ENCODE results near the gene ZNF470. TPM values are rescaled to one million over a fixed set of nuclear protein-coding genes. Genes with fewer than 3 reads are reported as not detected.

The ZNF470 gene
- 5.0 and 5.1 TPM in 2 replicates for total RNA-seq (2021)
- Bru-seq, nascent RNA: percentile 55 among the genes with signal in this experiment
- percentile 62 among the genes with signal in this experiment for BruChase-seq, experiment 1, labeled RNA remaining after a 2-hour chase
- percentile 56 among the genes with signal in this experiment for BruChase-seq, experiment 2, labeled RNA remaining after a 6-hour chase
- long read RNA-seq, partial matches to known transcripts: 1 of 7 reads
- long read RNA-seq, other reads (novel, unspliced or antisense): 6 of 7 reads

GRCh38 chr19:56567274-56568120 is at the start of gene ZNF470:
Gene ZNF470, plus strand, starts transcription at chr19:56567468. Its CDS starts 2,844 bp downstream, at chr19:56570312.
- H3K4me1 ChIP-seq (ENCODE audit: insufficient read depth, low read length, poor library complexity, severe bottlenecking): no peaks in the 10 kb centered on the region
- TF ChIP-seq CTCF (conservative IDR thresholded peaks at IDR 0.05; ENCODE audit: low read depth, low read length): no peak
- TF ChIP-seq EZH2 (IDR thresholded peaks at IDR 0.05; ENCODE audit: borderline replicate concordance, low read depth, low read length, poor library complexity, severe bottlenecking): no peak
- peak within 1 kb of the TSS; percentile 94 for H3K4me3 ChIP-seq (ENCODE audit: low read depth, low read length, poor library complexity, severe bottlenecking)
- ChIA-PET CTCF (no interaction called here), POLR2A (ENCODE audit: low non-redundant PET) (no interaction called here)
- peak; percentile 93 for DNase-seq (ENCODE audit: low spot score)
- no peaks in the 10 kb centered on the region for H3K27me3 ChIP-seq (replicated peaks; ENCODE audit: insufficient read depth, low read depth, low read length, poor library complexity)
- peaks cover 15% of the 10 kb centered on the region for H3K36me3 ChIP-seq (ENCODE audit: insufficient read depth, low read length, poor library complexity, severe bottlenecking)
- no TSS peak for BruUV-seq (replicated peaks)
- peaks cover 73% of the 10 kb centered on the region for H3K9me3 ChIP-seq (ENCODE audit: low read depth, low read length, poor library complexity, severe bottlenecking)
- intact Hi-C loops (cut with micrococcal nuclease; ENCODE audit: unreplicated experiment): no loop called here
- peak within 1 kb of the TSS; percentile 73 for H3K27ac ChIP-seq (ENCODE audit: low read depth, low read length, poor library complexity, severe bottlenecking)

GRCh38 chr19:56525214-56525860 is 41.9 kb upstream of the ZNF470 start:
- no peak for DNase-seq (ENCODE audit: low spot score)
- Histone ChIP-seq H3K4me3 (ENCODE audit: low read depth, low read length, poor library complexity, severe bottlenecking) (no peak overlapping the region), H3K36me3 (ENCODE audit: insufficient read depth, low read length, poor library complexity, severe bottlenecking) (no peaks in the 10 kb centered on the region), H3K27me3 (replicated peaks; ENCODE audit: insufficient read depth, low read depth, low read length, poor library complexity) (no peaks in the 10 kb centered on the region), H3K4me1 (ENCODE audit: insufficient read depth, low read length, poor library complexity, severe bottlenecking) (no peaks in the 10 kb centered on the region), H3K27ac (ENCODE audit: low read depth, low read length, poor library complexity, severe bottlenecking) (no peak overlapping the region), H3K9me3 (ENCODE audit: low read depth, low read length, poor library complexity, severe bottlenecking) (peaks cover 76% of the 10 kb centered on the region)
- BruUV-seq (replicated peaks): no TSS peak
- POLR2A ChIA-PET (ENCODE audit: low non-redundant PET): no interaction called here
- CTCF ChIA-PET: no interaction called here
- TF ChIP-seq CTCF (conservative IDR thresholded peaks at IDR 0.05; ENCODE audit: low read depth, low read length) (no peak), EZH2 (IDR thresholded peaks at IDR 0.05; ENCODE audit: borderline replicate concordance, low read depth, low read length, poor library complexity, severe bottlenecking) (no peak)
- intact Hi-C loops (cut with micrococcal nuclease; ENCODE audit: unreplicated experiment): no loop called here

GRCh38 chr19:56537442-56537841 is 29.8 kb upstream of the ZNF470 start:
- Histone ChIP-seq H3K36me3 (ENCODE audit: insufficient read depth, low read length, poor library complexity, severe bottlenecking) (peaks cover 5% of the 10 kb centered on the region), H3K9me3 (ENCODE audit: low read depth, low read length, poor library complexity, severe bottlenecking) (peaks cover 34% of the 10 kb centered on the region), H3K27me3 (replicated peaks; ENCODE audit: insufficient read depth, low read depth, low read length, poor library complexity) (no peaks in the 10 kb centered on the region), H3K4me3 (ENCODE audit: low read depth, low read length, poor library complexity, severe bottlenecking) (no peak overlapping the region), H3K27ac (ENCODE audit: low read depth, low read length, poor library complexity, severe bottlenecking) (no peak overlapping the region), H3K4me1 (ENCODE audit: insufficient read depth, low read length, poor library complexity, severe bottlenecking) (no peaks in the 10 kb centered on the region)
- ChIA-PET CTCF (no interaction called here), POLR2A (ENCODE audit: low non-redundant PET) (no interaction called here)
- TF ChIP-seq EZH2 (IDR thresholded peaks at IDR 0.05; ENCODE audit: borderline replicate concordance, low read depth, low read length, poor library complexity, severe bottlenecking): no peak
- no peak for TF ChIP-seq CTCF (conservative IDR thresholded peaks at IDR 0.05; ENCODE audit: low read depth, low read length)
- BruUV-seq (replicated peaks): no TSS peak
- intact Hi-C loops (cut with micrococcal nuclease; ENCODE audit: unreplicated experiment): loop anchor here (1.0 kb wide), 1 partner anchor 27 kb away; no protein-coding TSS in a partner anchor
- no peak for DNase-seq (ENCODE audit: low spot score)
